Measurements from ENCODE around the gene LPP. TPM values are rescaled to one million over a fixed set of nuclear protein-coding genes. Genes with fewer than 3 reads are reported as not detected.

LPP gene
- total and polyA plus RNA-seq, 8 donors: 8.0 to 885 (median 305) TPM

DNA sequence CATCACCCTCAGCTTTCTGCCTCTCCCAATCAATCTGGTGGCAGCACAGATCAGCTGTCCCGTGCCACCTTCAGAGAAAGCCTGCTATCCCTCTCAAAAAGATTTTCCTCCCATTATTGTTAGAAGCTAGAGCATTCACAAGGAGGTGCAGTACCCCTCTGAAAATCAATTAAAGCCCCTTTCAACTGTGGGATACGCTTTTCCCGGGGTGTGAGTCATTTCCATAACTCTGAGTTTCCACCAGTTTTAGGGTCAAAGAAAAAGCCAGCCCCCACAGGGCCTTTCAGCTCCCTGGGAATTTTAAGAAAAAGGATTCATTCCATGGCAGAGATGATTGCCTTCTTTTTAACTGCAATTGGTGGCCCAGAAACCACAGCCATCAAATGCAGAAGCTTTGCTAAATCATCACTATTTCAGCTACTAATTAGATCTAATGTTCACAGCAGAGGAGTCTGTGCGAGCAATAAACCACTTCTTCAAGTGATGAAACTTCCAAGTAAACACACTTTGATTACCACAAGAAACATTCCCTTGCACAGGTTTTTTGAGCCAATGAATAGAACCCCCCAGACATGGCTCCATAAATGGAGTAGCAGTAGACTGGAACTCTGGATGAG is 747.8 kb downstream of the LPP start:
- 86 to 95% (median 91%) methylated on average over 4 of the region's 4 CpGs for WGBS, 5 donors
- no peaks in the 10 kb centered on the region for H3K9me3 ChIP-seq
- H3K27me3 ChIP-seq: no peaks in the 10 kb centered on the region
- intact Hi-C loops (cut with DNase I; ENCODE audit: low total_unique reads): no loop called here
- DNase-seq: no peak
- peak overlapping the region in 3 of 5 donors; percentile 26 to 55 (median 47) for H3K27ac ChIP-seq
- H3K4me1 ChIP-seq: peaks cover 5 to 31% (median 16%) of the 10 kb centered on the region in 4 donors
- no peak overlapping the region for H3K4me3 ChIP-seq
- H3K36me3 ChIP-seq: no peaks in the 10 kb centered on the region
- no peak for TF ChIP-seq EP300 (IDR thresholded peaks at IDR 0.05)

- H3K36me3 ChIP-seq: no peaks in the 10 kb centered on the region
- H3K4me1 ChIP-seq: peaks cover 5 to 25% (median 14%) of the 10 kb centered on the region in 4 donors
- TF ChIP-seq, protein P1, sequence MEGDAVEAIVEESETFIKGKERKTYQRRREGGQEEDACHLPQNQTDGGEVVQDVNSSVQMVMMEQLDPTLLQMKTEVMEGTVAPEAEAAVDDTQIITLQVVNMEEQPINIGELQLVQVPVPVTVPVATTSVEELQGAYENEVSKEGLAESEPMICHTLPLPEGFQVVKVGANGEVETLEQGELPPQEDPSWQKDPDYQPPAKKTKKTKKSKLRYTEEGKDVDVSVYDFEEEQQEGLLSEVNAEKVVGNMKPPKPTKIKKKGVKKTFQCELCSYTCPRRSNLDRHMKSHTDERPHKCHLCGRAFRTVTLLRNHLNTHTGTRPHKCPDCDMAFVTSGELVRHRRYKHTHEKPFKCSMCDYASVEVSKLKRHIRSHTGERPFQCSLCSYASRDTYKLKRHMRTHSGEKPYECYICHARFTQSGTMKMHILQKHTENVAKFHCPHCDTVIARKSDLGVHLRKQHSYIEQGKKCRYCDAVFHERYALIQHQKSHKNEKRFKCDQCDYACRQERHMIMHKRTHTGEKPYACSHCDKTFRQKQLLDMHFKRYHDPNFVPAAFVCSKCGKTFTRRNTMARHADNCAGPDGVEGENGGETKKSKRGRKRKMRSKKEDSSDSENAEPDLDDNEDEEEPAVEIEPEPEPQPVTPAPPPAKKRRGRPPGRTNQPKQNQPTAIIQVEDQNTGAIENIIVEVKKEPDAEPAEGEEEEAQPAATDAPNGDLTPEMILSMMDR (IDR thresholded peaks at IDR 0.05): no peak
- TF ChIP-seq EP300 (IDR thresholded peaks at IDR 0.05) (no peak), POLR2A (IDR thresholded peaks at IDR 0.05) (no peak), POLR2AphosphoS5 (IDR thresholded peaks at IDR 0.05) (no peak)
- intact Hi-C loops (cut with DNase I; ENCODE audit: low total_unique reads): no loop called here
- H3K27ac ChIP-seq: no peak overlapping the region
- no peak overlapping the region for H3K4me3 ChIP-seq
- no peaks in the 10 kb centered on the region for H3K9me3 ChIP-seq
- WGBS, 5 donors: 50 to 85% (median 67%) methylated on average over 1 of the region's 1 CpG
- H3K27me3 ChIP-seq: no peaks in the 10 kb centered on the region
- no peak for DNase-seq
Observed at GRCh38 chr3:188904670-188905069, 750.7 kb downstream of the LPP start.

- H3K4me3 ChIP-seq: no peak overlapping the region
- DNase-seq: no peak
- intact Hi-C loops (cut with DNase I; ENCODE audit: low total_unique reads): no loop called here
- H3K36me3 ChIP-seq: no peaks in the 10 kb centered on the region
- no peak overlapping the region for H3K27ac ChIP-seq
- TF ChIP-seq EP300 (IDR thresholded peaks at IDR 0.05): no peak
- H3K27me3 ChIP-seq: no peaks in the 10 kb centered on the region
- peaks cover 0 to 16% (median 6%) of the 10 kb centered on the region in 4 donors for H3K4me1 ChIP-seq
- H3K9me3 ChIP-seq: no peaks in the 10 kb centered on the region
- 60 to 90% (median 88%) methylated on average over 2 of the region's 2 CpGs for WGBS, 5 donors
Observed at GRCh38 chr3:188905547-188905946, 751.6 kb downstream of the LPP start.

GRCh38 chr3:188906236-188906635 is 752.3 kb downstream of the LPP start:
- no peak overlapping the region for H3K4me3 ChIP-seq
- 80 to 92% (median 90%) methylated on average over 7 of the region's 7 CpGs for WGBS, 5 donors
- peaks cover 0 to 11% (median 3%) of the 10 kb centered on the region in 4 donors for H3K4me1 ChIP-seq
- TF ChIP-seq POLR2AphosphoS5 (IDR thresholded peaks at IDR 0.05) (no peak), POLR2A (IDR thresholded peaks at IDR 0.05) (no peak), EP300 (IDR thresholded peaks at IDR 0.05) (no peak)
- TF ChIP-seq, protein P1 (IDR thresholded peaks at IDR 0.05): no peak
- no peak for DNase-seq
- H3K27me3 ChIP-seq: no peaks in the 10 kb centered on the region
- intact Hi-C loops (cut with DNase I; ENCODE audit: low total_unique reads): no loop called here
- peak overlapping the region in 1 of 5 donors; percentile 27 for H3K27ac ChIP-seq
- H3K9me3 ChIP-seq: no peaks in the 10 kb centered on the region
- H3K36me3 ChIP-seq: no peaks in the 10 kb centered on the region

GRCh38 chr3:188908002-188908850 is 754.3 kb downstream of the LPP start:
- 57 to 78% (median 67%) methylated on average over 5 of the region's 5 CpGs for WGBS, 5 donors
- no peak for TF ChIP-seq POLR2A (IDR thresholded peaks at IDR 0.05)
- TF ChIP-seq EP300 (IDR thresholded peaks at IDR 0.05): no peak
- TF ChIP-seq, protein P1 (IDR thresholded peaks at IDR 0.05): no peak
- TF ChIP-seq POLR2AphosphoS5 (IDR thresholded peaks at IDR 0.05): no peak
- intact Hi-C loops (cut with DNase I; ENCODE audit: low total_unique reads): no loop called here

More at GRCh38 chr3:188908002-188908850, 754.3 kb downstream of the LPP start:
- Histone ChIP-seq H3K36me3 (no peaks in the 10 kb centered on the region), H3K9me3 (no peaks in the 10 kb centered on the region), H3K4me1 (peaks cover 0 to 5% (median 2%) of the 10 kb centered on the region in 4 donors), H3K27me3 (no peaks in the 10 kb centered on the region), H3K27ac (no peak overlapping the region), H3K4me3 (no peak overlapping the region)
- DNase-seq: no peak

All from stomach (tissue), 9 donors.